Muscle of back (tissue), 11 donors: Measurements from ENCODE around the gene MXI1. TPM values are rescaled to one million over a fixed set of nuclear protein-coding genes. Genes with fewer than 3 reads are reported as not detected.
"Not testable (repeated sequence)": the region's sequence is repeated elsewhere in the genome, so short reads cannot be mapped to it uniquely, and the experiment has no call there.

Experiments
- DNase-seq, 3 donors: peaks; one replicate each; pipeline versions ENCODE4 v3.0.0 to v3.0.0-alpha.2; 2013
- polyA plus RNA-seq, 10 donors: library from polyadenylated mRNA; unstranded; fragments of 120-200 nt; gene quantifications; one replicate each; pipeline ENCODE4 v1.2.1, GENCODE V29; 2013; ENCODE audit not compliant: insufficient read length in 10 of 10

The MXI1 gene
- polyA plus RNA-seq, 10 donors = 17.8 to 39.3 (median 23.6) TPM

- DNase-seq = not testable (repeated sequence)
Measured at GRCh38 chr10:110272995-110273394, 65.6 kb downstream of the MXI1 start.

- DNase-seq = peak; percentile 65 to 85 (median 76)
Measured at GRCh38 chr10:110273474-110273873, 66.1 kb downstream of the MXI1 start.

GRCh38 chr10:110274072-110274627, 66.7 kb downstream of the MXI1 start:
- DNase-seq = peak in 1 of 3 donors; percentile 8

DNA sequence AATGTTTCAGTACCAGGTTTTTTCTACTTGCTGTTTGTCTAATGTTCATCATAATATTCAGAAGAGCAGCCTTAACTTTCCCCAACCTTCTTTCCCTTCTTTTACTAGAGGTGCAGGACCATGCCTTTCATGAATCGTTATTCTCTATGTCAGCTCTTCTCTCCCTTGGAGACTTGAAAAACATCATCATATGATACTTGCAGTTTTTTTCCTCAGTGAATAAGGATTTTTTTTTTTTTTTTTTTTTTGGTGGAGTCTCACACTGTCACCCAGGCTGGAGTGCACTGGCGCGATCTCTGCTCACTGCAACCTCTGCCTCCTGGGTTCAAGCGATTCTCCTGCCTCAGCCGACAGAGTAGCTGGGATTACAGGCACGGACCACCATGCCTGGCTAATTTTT, 67.2 kb downstream of the MXI1 start:
- no peak for DNase-seq

DNA sequence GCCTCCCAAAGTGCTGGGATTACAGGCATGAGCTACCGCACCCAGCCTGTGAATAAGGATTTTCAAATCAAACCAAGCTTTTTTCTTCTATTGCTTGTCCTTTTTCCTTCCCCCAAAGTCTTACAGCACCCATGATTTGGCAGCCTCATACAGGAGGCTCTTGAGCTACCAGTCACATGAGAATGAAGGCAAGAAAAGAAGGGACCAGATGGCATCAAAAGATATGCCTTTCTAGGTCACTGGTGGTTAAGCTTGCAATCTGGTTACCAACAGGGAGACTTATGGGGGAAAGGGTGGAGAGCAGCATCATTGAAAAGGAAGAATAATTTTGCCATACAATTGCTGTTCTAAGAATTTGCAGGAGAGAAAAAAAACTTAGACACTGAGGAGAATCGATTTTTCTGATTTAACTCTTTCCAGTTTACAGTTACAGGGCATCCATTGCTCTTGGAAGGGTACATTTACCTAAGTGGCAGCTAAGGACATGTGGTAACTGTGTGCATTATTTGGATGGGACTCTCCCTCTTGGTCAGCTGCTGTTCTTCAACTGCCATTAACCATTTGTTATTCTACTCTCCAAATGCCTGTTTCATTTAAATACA, 67.8 kb downstream of the MXI1 start:
- no peak for DNase-seq

DNA sequence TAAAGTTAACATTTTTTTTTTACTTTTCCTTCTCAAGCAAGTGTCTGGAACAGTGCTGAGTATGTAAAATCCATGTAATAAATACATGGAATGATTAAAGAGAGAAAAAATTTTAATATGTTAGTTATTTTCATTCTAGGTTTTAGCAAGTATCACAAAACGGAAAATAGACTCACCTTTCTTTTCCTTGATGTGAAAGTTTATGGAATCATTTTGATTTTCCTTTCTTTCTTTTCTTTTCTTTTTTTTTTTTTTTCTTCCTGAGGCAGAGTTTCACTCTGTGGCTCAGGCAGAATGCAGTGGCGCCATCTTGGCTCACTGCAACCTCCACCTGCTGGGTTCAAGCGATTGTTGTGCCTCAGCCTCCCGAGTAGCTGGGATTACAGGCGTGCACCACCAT, 69.2 kb downstream of the MXI1 start:
- no peak for DNase-seq

DNA sequence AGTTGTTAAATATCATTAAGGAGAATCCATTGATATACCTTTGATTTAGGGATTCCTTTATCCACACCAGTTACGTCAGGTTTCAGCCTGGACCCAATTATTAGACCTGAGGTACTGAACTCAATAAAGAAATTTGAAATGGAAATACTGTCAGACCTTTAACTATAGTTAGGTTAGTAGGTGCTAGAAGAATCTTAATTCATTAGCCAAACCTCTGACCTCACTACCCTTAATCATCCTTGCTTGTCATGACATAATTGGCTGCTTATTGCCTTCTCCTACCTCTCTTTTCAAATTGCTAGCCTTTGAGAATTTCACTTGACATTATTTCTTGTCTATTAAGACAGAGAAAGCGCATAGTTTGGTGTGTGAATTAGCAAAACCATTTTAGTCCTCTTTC, 70.2 kb downstream of the MXI1 start:
- DNase-seq = no peak

DNA sequence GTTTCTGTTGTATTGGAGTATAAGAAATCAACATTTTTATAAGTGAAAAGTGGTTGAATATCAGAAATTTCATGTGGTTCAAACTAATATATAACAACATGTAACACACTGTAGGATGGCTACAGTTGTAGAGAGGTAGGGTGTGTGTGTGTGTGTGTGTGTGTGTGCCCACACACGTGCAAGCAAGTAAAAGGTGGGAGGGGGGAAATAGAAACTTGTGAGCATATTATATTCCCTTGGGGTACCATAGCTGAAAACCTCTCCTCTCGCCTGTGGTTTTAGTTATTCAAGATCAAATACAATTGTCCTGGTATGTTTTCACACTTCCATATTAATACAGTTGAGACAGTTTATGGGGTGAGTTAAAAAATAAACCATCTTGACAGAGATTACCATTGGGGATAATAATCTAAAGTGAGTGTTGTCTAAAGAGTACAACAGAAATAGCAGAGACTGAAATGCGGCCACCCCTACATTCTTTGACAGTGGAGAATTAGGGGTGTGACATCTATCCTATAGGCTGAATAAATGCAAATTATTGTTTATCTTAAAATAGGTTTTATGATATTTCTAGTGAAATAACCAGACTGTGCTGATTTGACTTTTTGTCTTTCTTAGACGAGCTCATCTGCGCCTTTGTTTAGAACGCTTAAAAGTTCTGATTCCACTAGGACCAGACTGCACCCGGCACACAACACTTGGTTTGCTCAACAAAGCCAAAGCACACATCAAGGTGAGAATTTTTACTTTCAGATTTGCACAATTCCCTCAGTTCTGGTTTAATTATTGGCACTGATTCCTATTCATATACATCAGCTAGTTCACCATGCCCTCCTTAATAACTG, 71.4 kb downstream of the MXI1 start:
- no peak for DNase-seq

DNA sequence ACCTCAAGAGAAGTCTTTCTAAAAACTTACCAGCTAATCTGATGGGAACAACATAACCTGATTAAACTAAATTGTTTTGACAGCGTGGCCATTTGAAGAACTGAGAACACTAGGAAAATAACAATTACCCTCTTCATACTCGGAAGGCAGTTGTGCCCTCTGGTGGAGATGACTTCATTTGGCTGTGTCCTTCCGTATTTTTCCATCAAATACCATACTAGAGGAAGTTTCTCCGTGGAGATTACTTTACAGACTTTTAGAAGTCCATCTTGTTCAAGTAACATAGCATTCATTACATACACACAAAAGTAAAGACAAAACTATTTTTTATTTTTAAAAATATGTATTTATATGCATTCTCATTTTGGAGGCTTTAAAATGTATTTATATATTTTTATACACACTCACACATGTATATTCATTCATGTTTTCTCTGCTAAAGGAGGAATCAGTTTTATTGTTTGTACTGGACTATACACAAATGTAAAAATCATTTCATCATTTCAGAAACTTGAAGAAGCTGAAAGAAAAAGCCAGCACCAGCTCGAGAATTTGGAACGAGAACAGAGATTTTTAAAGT, 72.1 kb downstream of the MXI1 start:
- DNase-seq = peak; percentile 51 to 79 (median 61)

DNA sequence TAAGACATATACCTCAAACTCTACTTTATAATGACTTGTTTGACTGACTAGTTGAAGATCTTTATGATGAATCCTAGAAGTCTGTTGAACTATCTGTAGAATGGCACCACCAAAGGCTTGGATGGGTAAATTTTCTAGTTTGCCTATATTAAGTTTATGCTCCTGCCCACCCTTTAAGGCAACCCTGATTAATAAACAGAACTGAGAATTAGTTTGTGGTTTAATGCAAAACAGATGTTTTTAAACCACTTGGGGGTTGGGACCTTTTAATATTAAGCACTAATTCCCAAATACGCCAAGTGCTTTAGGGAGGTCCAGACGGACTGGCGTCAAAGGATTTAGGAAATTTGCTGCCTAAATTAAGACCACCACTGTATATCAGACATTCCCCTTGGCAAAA, 76.9 kb downstream of the MXI1 start:
- DNase-seq = no peak

DNA sequence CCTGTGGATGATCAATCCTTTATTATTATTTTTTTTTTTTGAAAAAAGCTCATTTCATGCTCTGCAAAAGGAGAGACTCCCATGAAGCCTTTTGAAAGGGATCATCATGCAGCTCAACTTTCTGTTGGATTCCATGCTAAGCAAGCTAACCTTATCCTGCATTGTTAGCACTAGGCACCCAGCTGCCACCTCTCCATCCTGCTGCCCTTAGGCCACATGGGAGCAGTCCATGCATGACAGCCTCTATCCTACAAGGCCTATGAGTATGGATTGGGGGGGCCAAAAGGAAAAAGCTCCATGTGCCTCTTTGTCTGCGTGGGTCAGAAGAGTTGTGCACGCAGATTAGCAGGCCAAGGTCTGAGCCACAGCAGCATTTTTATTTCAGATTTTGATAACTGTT, 78.1 kb downstream of the MXI1 start:
- DNase-seq = no peak

DNA sequence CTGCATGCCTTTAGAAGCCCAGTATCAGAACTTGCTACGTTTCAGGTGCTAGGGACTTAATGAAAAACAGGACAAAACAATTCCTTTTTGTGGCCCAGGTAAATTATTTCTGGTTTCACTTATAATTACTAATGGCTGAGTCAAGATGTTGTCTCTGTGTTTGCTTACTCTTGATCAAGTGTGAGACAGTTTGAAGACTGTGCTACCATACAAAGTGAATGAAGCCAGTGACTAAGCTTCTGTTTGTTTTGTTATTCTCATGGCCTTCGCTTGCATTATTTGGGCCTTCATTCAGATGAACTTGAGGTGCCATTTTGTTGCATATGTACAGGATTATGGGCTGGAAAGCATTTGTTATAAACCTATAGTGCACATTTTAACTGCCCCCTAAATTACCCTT, 79.4 kb downstream of the MXI1 start:
- no peak for DNase-seq

GRCh38 chr10:110296966-110297365, 89.6 kb downstream of the MXI1 start:
- DNase-seq = no peak

GRCh38 chr10:110300486-110300986, 93.1 kb downstream of the MXI1 start:
- no peak for DNase-seq

- no peak for DNase-seq
Measured at GRCh38 chr10:110303681-110304080, 96.3 kb downstream of the MXI1 start.

DNA sequence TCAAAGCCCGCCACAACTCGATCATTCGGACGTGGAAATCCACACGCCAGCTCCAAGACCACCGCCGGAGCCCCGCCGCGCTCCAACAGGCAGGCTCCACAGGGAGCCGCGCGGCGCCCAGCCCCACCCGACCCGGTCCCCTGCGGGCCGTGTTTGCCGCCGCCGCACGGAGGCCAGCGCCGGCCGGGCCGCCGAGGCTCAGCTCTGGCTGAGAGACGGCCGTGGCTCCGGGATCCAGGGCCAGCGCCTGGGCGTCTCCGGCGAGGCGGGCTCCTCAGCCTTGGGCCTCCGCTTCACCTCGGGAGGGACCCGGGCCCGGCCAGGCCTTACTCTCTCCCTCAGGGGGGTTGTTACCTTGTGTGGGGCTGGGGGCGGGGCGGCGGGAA, 97.0 kb downstream of the MXI1 start:
- DNase-seq = no peak

GRCh38 chr10:110304780-110305421, 97.5 kb downstream of the MXI1 start, which contains the start of gene SMNDC1:
TSS of gene SMNDC1 (minus strand) at chr10:110304920. CDS start at chr10:110303587, 1,333 bp downstream.
- peak; percentile 99 for DNase-seq

- peak; percentile 67 to 80 (median 69) for DNase-seq
Measured at GRCh38 chr10:110305767-110306451, 98.5 kb downstream of the MXI1 start.

- no peak for DNase-seq
Measured at GRCh38 chr10:110306452-110306768, 99.0 kb downstream of the MXI1 start.

- DNase-seq = no peak
Measured at GRCh38 chr10:110307805-110308204, 100.4 kb downstream of the MXI1 start.

DNA sequence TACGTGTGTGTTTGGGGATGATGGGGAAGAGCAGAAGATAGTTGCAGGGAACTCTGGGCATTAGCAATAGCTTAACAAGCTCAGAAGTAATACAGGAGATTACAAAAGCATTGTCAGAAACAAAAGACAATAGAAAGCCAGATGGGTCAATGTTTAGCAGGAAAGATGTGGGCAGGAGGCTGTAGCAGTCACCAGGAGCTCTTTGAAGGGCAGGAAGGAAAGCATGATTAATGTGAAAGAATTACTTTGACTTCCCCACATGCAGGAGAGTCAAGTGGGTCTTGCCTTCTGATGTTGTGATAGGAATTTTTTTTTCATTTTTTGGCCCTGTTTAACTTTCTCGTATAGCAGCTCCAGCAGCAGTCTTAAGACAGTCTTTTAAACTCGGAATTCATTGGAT, 103.3 kb downstream of the MXI1 start:
- DNase-seq = no peak
